Astrocyte of the hippocampus (primary cell): Measurements from ENCODE around the gene RNF40.
"Not testable (repeated sequence)": the region's sequence is repeated elsewhere in the genome, so short reads cannot be mapped to it uniquely, and the experiment has no call there.

Experiments used
- DNase-seq: peaks from one replicate; pipeline ENCODE4 v3.0.0; 2011; ENCODE audit warnings: low read depth, low spot score

The RNF40 gene

GRCh38 chr16:30816769-30817168 lies 54.6 kb downstream of the RNF40 start:
- DNase-seq: no peak

GRCh38 chr16:30820952-30821421 lies 58.9 kb downstream of the RNF40 start:
- no peak for DNase-seq

GRCh38 chr16:30821441-30821840 lies 59.3 kb downstream of the RNF40 start:
- not testable (repeated sequence) for DNase-seq

- DNase-seq: no peak
Observed at GRCh38 chr16:30821891-30822290, 59.8 kb downstream of the RNF40 start.
